Liver (tissue), 3 donors: ENCODE measurements around the gene TOMT.

Experiments used
- ATF3 ChIP-seq: IDR thresholded peaks from 2 replicates; pipeline ENCODE4 v1.6.1; 2016; ENCODE audit warnings: antibody characterized with exemption
- CTCF ChIP-seq: fragments of 150-350 bp; IDR thresholded peaks from 2 replicates; pipeline ENCODE4 v1.5.1; 2017; ENCODE audit warnings: improper control_type of control experiment, low read depth, low read length; ENCODE audit not compliant: missing input control
- EGR1 ChIP-seq, 2 donors: IDR thresholded peaks; 2 replicates each; pipeline ENCODE4 v1.6.1; 2016 to 2018; ENCODE audit warnings: antibody characterized with exemption in 2 of 2, low read depth in 2 of 2
- FOXA1 ChIP-seq: IDR thresholded peaks from 2 replicates; pipeline ENCODE4 v1.6.1; 2016; ENCODE audit warnings: antibody characterized with exemption
- GABPA ChIP-seq, 2 donors: IDR thresholded peaks in 1 of 2; conservative IDR thresholded peaks in 1 of 2; 2 replicates each; pipeline ENCODE4 v1.6.1; 2016; ENCODE audit warnings: antibody characterized with exemption in 2 of 2, mild to moderate bottlenecking in 1 of 2, moderate library complexity in 1 of 2
- JUND ChIP-seq, 2 donors: IDR thresholded peaks; 2 replicates each; pipeline ENCODE4 v1.6.1; 2016; ENCODE audit warnings: antibody characterized with exemption in 2 of 2
- MAX ChIP-seq: IDR thresholded peaks from 2 replicates; pipeline ENCODE4 v1.6.1; 2016; ENCODE audit warnings: antibody characterized with exemption
- RAD21 ChIP-seq, 2 donors: IDR thresholded peaks; 2 replicates each; pipeline ENCODE4 v1.6.1; 2016; ENCODE audit warnings: antibody characterized with exemption in 2 of 2, mild to moderate bottlenecking in 2 of 2
- REST ChIP-seq: IDR thresholded peaks from 2 replicates; pipeline ENCODE4 v1.6.1; 2016; ENCODE audit warnings: antibody characterized with exemption, mild to moderate bottlenecking
- RXRA ChIP-seq, 2 donors: IDR thresholded peaks; 2 replicates each; pipeline ENCODE4 v1.6.1; 2017 to 2018; ENCODE audit warnings: antibody characterized with exemption in 2 of 2, mild to moderate bottlenecking in 1 of 2
- SP1 ChIP-seq: IDR thresholded peaks from 2 replicates; pipeline ENCODE4 v1.6.1; 2018; ENCODE audit warnings: antibody characterized with exemption, mild to moderate bottlenecking
- TAF1 ChIP-seq: conservative IDR thresholded peaks from 2 replicates; pipeline ENCODE4 v1.6.1; 2016; ENCODE audit warnings: antibody characterized with exemption, mild to moderate bottlenecking
- YY1 ChIP-seq: IDR thresholded peaks from 2 replicates; pipeline ENCODE4 v1.6.1; 2016; ENCODE audit warnings: antibody characterized with exemption, mild to moderate bottlenecking
- ZBTB33 ChIP-seq: IDR thresholded peaks from 2 replicates; pipeline ENCODE4 v1.6.1; 2016; ENCODE audit warnings: antibody characterized with exemption
- donor health status: healthy.
- donor health status: healthy.

- TF ChIP-seq MAX: no peak
- TF ChIP-seq SP1: no peak
- TF ChIP-seq CTCF: no peak
- TF ChIP-seq JUND (IDR thresholded peaks at IDR 0.05): no peak
- TF ChIP-seq REST: no peak
- TF ChIP-seq GABPA (IDR thresholded peaks at IDR 0.05 in 1 of 2, conservative IDR thresholded peaks at IDR 0.05 in 1 of 2): no peak
- no peak for TF ChIP-seq TAF1
- no peak for TF ChIP-seq ZBTB33
- TF ChIP-seq RAD21 (IDR thresholded peaks at IDR 0.05): no peak
- TF ChIP-seq YY1: no peak
- TF ChIP-seq EGR1 (IDR thresholded peaks at IDR 0.05; ENCODE audit: low read depth in 2 of 2): no peak
- no peak for TF ChIP-seq RXRA (IDR thresholded peaks at IDR 0.05)
- no peak for TF ChIP-seq FOXA1
- no peak for TF ChIP-seq ATF3
Observed at GRCh38 chr11:72127923-72128322, 22.2 kb downstream of the TOMT start.
